ENCODE results near the gene PAH. TPM values are rescaled to one million over a fixed set of nuclear protein-coding genes. Genes with fewer than 3 reads are reported as not detected.

The PAH gene
- total RNA-seq, 4 donors from 2014 or later = 1.5 TPM; not detected in 3

DNA sequence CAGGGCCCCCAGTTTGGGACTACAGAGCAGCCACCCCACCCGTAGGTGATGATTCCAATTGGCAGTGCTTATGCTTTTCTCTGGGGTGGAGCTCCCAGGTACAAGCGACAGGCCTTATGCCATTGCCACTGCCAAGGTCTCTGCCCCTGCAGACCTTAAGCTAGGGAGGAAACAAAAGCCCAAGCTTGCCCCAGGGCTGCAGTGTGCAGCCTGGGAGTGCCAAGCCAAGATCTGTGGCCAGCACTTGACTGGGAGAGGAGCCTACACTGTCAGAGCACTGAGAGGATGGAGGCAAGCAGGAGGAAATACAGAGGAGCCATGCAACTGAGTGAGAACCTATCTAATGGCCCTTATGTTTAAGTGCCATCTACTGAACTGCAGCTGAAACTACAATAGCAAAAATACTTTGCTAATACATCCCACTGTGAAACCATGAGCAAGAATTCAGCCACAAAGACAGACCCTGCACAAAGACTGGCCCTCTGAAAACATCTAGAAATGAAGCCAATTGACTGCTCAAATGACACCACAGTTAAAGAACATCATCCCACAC, 22.7 kb upstream of the PAH start:
- no peak for DNase-seq (ENCODE audit: low spot score in 2 of 2)
- Histone ChIP-seq H3K4me1 (no peaks in the 10 kb centered on the region), H3K4me3 (no peak overlapping the region), H3K27ac (no peak overlapping the region), H3K36me3 (no peaks in the 10 kb centered on the region), H3K9me3 (peaks cover 0 to 17% (median 0%) of the 10 kb centered on the region in 4 donors), H3K27me3 (no peaks in the 10 kb centered on the region)
- WGBS, 2 donors = 73 to 75% methylated on average over 2 of the region's 2 CpGs
- TF ChIP-seq POLR2A (IDR thresholded peaks at IDR 0.05) = no peak
- no peak for TF ChIP-seq EP300 (IDR thresholded peaks at IDR 0.05)
- TF ChIP-seq CTCF (IDR thresholded peaks at IDR 0.05) = no peak

DNA sequence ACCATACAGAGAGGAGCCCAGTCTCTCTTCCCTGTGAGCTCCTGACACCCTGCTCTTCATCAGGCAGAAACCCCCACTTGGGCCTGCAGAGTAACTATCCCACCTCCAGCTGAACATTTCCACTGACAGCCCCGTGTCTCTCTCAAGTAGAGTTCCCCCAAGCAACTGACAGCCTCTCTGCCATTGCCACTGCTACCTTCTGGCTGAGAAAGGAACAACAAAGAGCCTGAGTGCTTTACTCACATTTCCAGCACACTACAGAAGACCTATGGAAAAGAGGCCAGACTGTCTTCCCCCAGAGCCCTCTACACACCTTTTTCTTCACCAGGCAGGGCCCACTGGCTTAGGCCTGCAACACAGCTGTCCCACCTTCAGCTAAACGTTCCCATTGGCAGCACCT, 22.0 kb upstream of the PAH start:
- Histone ChIP-seq H3K27me3 (no peaks in the 10 kb centered on the region), H3K9me3 (peaks cover 0 to 17% (median 0%) of the 10 kb centered on the region in 4 donors), H3K27ac (no peak overlapping the region), H3K36me3 (no peaks in the 10 kb centered on the region), H3K4me1 (no peaks in the 10 kb centered on the region), H3K4me3 (no peak overlapping the region)
- DNase-seq (ENCODE audit: low spot score in 2 of 2) = no peak
- 53 to 60% methylated on average over 2 of the region's 2 CpGs for WGBS, 2 donors
- TF ChIP-seq EP300 (IDR thresholded peaks at IDR 0.05) (no peak), POLR2A (IDR thresholded peaks at IDR 0.05) (no peak), CTCF (IDR thresholded peaks at IDR 0.05) (no peak)

DNA sequence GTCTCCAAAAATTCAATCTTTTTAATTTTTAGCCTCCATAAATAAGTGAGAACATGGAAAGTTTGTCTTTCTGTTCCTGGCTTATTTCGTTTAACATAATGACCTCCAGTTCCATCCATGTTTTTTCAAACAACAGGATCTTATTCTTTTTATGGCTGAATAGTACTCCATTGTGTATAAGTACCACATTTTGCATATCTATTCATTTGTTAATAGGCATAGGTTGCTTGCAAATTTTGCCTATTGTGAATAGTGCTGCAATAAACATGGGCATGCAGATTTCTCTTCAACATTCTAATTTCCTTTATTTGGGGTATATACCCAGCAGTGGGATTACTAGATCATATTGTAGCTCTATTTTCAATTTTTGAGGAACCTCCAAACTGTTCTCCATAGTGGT, 16.1 kb upstream of the PAH start:
- Histone ChIP-seq H3K4me3 (no peak overlapping the region), H3K36me3 (no peaks in the 10 kb centered on the region), H3K9me3 (no peaks in the 10 kb centered on the region), H3K4me1 (no peaks in the 10 kb centered on the region), H3K27me3 (no peaks in the 10 kb centered on the region), H3K27ac (no peak overlapping the region)
- DNase-seq (ENCODE audit: low spot score in 2 of 2) = no peak
- TF ChIP-seq CTCF (IDR thresholded peaks at IDR 0.05) (no peak), POLR2A (IDR thresholded peaks at IDR 0.05) (no peak), EP300 (IDR thresholded peaks at IDR 0.05) (no peak)
- 38 to 56% methylated on average over 1 of the region's 1 CpG for WGBS, 2 donors

- Histone ChIP-seq H3K36me3 (no peaks in the 10 kb centered on the region), H3K9me3 (no peaks in the 10 kb centered on the region), H3K27me3 (no peaks in the 10 kb centered on the region), H3K27ac (no peak overlapping the region), H3K4me3 (no peak overlapping the region), H3K4me1 (no peaks in the 10 kb centered on the region)
- DNase-seq (ENCODE audit: low spot score in 2 of 2) = no peak
- TF ChIP-seq EP300 (IDR thresholded peaks at IDR 0.05) = no peak
- no peak for TF ChIP-seq CTCF (IDR thresholded peaks at IDR 0.05)
- TF ChIP-seq POLR2A (IDR thresholded peaks at IDR 0.05) = no peak
Measured at GRCh38 chr12:102927220-102927619, 10.2 kb upstream of the PAH start.

DNA sequence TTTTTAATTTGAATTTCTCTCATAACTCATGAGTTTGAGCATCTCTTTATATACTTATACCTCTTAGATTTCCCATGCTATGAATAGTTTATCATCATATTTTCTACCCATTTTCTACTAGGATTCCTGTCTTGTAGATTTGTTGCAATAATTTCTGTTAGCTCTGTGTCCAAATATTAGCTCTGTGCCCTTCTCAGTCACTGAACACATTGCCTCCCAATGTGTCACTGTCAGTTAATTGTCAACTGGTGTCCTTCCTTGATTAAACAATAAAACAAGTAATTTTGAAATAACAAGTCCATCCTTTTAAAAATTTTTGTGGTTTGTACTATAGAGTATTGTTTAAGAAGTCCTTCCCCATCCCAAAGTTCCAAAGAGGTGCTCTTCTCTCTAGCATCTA, 4.2 kb upstream of the PAH start:
- no peaks in the 10 kb centered on the region for H3K9me3 ChIP-seq
- no peak overlapping the region for H3K27ac ChIP-seq
- TF ChIP-seq CTCF (IDR thresholded peaks at IDR 0.05) (no peak), POLR2A (IDR thresholded peaks at IDR 0.05) (no peak), EP300 (IDR thresholded peaks at IDR 0.05) (no peak)
- DNase-seq (ENCODE audit: low spot score in 2 of 2) = no peak
- peaks cover 0 to 2% of the 10 kb centered on the region in 2 donors for H3K27me3 ChIP-seq
- no peaks in the 10 kb centered on the region for H3K36me3 ChIP-seq
- H3K4me3 ChIP-seq = no peak overlapping the region
- peaks cover 0 to 11% (median 0%) of the 10 kb centered on the region in 4 donors for H3K4me1 ChIP-seq
